H1 (cell line): ENCODE results near the gene CCSER2. TPM values are rescaled to one million over a fixed set of nuclear protein-coding genes. Genes with fewer than 3 reads are reported as not detected.

Experiments
- CHD7 ChIP-seq: fragments of 300-600 bp; sonication (generic); IDR thresholded peaks from 2 replicates; pipeline ENCODE4 v1.7.1; 2012; ENCODE audit warnings: low read length, moderate library complexity, mild to moderate bottlenecking, inconsistent platforms; ENCODE audit not compliant: insufficient replicate concordance
- HDAC6 ChIP-seq: IDR thresholded peaks from one replicate; pipeline ENCODE4 v1.7.1; 2012; ENCODE audit warnings: low read depth, mild to moderate bottlenecking, inconsistent platforms, low read length, moderate library complexity
- SP4 ChIP-seq: IDR thresholded peaks from 2 replicates; pipeline ENCODE4 v1.6.1; 2012; ENCODE audit warnings: low read length, inconsistent platforms
- polyA plus RNA-seq, 7 experiments: library from polyadenylated mRNA; depleted of rRNA in 3 of 7; stranded (reverse) in 5 of 7; unstranded in 2 of 7; fragments of >200 nt in 5 of 7; fragments of 200-250 nt in 2 of 7; gene quantifications; 1 replicate in 5 of 7; 2 replicates in 1 of 7; 4 replicates in 1 of 7; pipeline versions ENCODE4 v1.2.1 to v1.2.3, GENCODE V29; 2011 to 2013; ENCODE audit warnings: missing spikeins in 2 of 7, mixed read lengths in 2 of 7
- total RNA-seq: library from RNA; stranded (reverse); fragmentation: NEBNext Ultra II Directional; extraction: Animal tissue kit (Norgen Biotek cat#: 25700); gene quantifications from 2 replicates; pipeline ENCODE4 v1.2.1, GENCODE V29; 2021

The CCSER2 gene
- total and polyA plus RNA-seq, 2 of the 8 experiments (the other 6 are each of a cell fraction or from before 2014, with no cell fraction given): 6.9 to 30.5 TPM

DNA sequence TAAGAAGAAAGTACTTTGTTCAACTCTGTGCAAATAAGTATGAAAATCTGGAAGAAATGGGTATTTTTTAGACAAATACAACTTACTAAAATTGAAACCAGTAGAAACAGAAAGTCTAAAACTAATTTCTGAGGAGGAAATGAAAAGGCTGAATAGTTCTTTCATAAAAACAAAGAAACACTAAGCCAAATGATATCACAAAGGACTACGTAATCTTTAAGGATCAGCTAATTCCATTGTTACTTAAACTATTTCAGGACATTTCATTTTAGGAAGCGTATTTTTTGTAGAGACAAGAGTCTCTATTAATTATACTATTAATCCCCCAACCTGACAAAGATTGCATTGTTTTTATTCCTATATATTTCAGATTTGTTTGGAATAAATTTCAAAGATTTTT is 11.2 kb upstream of the CCSER2 start (continued):
- TF ChIP-seq SP4 (no peak), CHD7 (no peak), HDAC6 (no peak)
